CD4-positive, alpha-beta T cell treated with Interleukin-10 for 1 hour (primary cell): ENCODE data around the gene CPLX1.

Source experiments
- DNase-seq: peaks from one replicate; pipeline ENCODE4 v3.0.0-alpha.2; 2020

Gene CPLX1

GRCh38 chr4:854356-854755, 28.4 kb upstream of the CPLX1 start:
- no peak for DNase-seq

GRCh38 chr4:853416-853781, 27.5 kb upstream of the CPLX1 start:
- no peak for DNase-seq

- DNase-seq: no peak
Observed at GRCh38 chr4:851701-852430, 25.9 kb upstream of the CPLX1 start.

DNA sequence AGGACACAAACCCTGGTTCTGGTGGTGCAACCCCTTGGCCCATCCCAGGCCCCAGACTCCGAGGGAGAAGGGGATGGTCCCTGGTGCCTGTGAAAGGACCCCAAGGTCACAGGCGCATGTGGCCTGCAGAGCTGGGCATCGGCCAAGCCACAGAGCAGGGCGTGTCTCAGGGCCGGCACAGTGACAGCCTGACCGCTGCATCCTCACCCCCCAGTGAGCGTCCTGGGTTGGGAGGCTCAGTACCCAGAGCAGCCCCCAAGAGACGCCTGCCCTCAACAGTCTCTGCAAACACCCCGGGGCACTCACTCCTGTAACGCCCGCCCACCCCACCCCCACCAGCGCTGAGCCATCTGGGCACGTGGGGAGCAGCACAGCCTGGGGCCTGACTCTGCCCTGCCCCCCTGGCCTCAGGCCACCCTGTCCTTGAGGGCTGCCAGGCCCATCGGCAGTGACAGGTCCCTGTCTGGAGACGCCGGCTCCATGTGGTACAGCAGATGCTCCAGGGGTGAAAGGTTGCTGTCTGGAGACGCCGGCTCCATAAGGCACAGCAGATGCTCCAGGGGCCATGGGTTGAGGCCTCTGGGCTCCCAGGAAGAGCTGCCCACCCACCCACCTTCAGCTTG, 24.5 kb upstream of the CPLX1 start:
- DNase-seq: no peak

DNA sequence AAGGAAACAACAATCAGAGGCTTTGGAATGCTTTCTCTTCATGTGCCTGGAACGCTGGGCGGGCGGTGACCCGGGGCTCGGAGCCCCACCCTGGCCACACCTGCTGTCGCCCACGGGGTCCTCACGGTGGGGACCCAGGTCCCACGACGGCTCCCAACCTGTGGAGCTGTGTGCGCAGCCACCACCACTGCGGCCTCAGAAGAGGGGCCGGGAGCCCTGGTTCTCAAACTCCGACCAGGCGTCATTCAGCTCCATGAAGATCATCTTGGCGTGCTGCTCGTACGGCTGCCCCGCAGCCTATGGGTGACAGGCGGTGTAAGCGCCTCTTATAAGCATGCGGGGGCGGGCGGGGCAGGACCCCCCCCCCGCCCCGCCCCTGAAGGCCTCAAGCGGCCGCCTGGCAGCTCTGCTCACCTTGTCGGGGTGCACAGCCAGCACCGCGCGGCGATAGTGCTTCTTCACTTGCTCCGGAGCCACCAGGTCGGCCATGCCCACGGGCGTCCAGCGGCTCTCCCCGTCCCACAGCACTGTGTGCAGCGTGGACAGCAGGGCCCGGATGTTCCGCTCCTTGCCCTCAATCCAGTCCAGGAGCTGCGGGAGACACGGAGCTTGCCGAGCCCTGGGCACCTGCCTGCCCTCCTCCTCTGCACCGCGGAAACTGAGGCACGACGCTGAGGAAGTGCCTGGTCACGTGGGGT, 23.7 kb upstream of the CPLX1 start:
- no peak for DNase-seq

DNA sequence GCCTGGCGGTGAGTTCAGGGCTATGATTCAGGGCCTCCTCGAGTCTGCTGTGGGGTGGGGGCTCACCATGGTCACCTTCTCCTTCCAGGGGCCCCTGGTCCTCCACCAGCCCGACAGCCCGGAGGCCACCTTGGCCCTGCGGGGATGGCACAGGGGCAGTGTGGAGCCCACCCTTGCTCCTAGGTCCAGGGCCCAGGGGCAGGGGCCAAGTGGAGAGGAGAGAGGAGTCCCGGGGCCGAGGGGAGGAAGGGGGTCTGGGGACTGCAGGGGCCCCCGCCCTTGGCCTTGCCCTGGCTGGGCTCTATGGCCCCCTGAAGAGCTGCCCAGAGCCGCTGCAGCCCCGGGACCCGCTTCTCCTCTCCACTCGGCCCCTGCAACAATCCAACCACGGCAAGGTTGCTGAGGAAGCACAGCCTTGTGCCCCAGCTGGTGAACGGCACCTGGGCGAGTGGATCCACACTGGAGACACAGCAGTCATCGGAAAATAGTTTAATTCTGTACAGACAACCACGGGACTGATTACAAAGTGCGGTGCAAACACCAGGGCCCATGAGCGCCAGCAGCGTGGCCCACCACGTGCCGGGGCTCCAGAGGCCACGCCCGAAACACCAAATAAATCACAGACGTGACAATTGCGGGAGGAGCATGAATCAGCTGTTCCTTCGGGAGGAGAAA, 23.0 kb upstream of the CPLX1 start:
- DNase-seq: no peak

- DNase-seq: no peak
Observed at GRCh38 chr4:848307-848691, 22.4 kb upstream of the CPLX1 start.

DNA sequence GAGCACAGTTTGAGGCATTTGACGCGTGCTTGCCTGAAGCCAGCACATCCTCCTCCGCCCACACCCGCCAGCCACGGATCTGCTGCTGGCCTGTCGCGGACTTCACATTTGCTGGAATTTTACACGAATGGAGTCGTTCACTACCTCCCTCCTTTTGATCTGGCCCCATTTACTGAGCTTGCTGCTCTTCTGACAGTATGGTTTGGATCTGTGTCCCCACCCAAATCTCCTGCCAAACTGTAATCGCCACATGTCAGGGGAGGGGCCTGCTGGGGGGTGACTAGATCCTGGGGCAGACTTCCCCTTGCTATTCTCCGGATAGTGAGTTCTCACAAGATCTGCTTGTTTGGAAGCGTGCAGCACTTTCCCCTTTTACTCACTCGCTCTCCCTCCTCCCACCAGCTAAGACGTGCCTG, 19.9 kb upstream of the CPLX1 start:
- no peak for DNase-seq

GRCh38 chr4:845233-845835, 19.4 kb upstream of the CPLX1 start:
- DNase-seq: no peak

- DNase-seq: no peak
Observed at GRCh38 chr4:844752-845232, 18.9 kb upstream of the CPLX1 start.

- DNase-seq: no peak
Observed at GRCh38 chr4:839675-840443, 13.9 kb upstream of the CPLX1 start.

DNA sequence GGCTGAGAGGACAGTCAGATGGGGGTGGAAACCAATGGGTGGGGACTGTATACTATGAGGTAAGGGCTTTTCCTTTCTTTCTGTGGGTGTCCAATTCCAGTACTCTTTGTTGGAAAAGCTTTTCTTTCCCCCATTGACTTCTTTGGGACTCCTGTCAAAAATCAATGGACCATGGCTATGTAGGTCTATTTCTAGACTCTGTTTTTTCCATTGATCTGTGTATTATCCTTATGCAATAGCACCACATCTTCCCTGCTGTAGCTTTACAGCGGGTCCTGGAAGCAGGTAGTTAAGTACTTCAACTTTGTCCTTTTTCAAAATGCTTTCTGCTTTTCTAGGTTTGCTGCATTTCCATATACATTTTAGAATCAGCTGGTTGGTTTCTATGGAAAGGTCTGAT, 11.8 kb upstream of the CPLX1 start:
- DNase-seq: no peak

- no peak for DNase-seq
Observed at GRCh38 chr4:836750-837301, 10.9 kb upstream of the CPLX1 start.

DNA sequence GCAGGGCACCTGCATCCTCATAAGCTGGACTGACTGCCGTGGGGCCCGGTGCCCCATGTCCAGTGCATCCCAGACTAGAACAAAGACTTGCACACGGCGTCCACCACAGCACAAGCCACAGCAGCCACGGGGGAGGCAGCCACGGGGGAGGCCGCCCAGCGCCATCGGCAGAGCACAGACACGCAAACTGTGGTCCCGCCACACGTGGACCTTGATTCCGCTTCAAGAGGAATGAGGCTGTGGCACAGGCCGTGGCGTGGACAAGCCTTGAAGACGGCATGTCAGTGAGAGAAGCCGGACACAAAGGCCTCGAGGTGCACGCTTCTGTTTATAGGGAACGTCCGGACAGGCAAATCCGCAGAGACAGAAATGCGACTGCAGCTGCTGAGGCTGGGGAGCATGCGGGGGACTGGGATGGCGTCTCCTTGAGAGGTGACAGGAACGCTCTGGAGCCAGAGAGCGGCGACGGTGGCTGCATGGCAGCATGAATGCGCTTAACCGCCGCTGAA, 10.1 kb upstream of the CPLX1 start:
- no peak for DNase-seq

DNA sequence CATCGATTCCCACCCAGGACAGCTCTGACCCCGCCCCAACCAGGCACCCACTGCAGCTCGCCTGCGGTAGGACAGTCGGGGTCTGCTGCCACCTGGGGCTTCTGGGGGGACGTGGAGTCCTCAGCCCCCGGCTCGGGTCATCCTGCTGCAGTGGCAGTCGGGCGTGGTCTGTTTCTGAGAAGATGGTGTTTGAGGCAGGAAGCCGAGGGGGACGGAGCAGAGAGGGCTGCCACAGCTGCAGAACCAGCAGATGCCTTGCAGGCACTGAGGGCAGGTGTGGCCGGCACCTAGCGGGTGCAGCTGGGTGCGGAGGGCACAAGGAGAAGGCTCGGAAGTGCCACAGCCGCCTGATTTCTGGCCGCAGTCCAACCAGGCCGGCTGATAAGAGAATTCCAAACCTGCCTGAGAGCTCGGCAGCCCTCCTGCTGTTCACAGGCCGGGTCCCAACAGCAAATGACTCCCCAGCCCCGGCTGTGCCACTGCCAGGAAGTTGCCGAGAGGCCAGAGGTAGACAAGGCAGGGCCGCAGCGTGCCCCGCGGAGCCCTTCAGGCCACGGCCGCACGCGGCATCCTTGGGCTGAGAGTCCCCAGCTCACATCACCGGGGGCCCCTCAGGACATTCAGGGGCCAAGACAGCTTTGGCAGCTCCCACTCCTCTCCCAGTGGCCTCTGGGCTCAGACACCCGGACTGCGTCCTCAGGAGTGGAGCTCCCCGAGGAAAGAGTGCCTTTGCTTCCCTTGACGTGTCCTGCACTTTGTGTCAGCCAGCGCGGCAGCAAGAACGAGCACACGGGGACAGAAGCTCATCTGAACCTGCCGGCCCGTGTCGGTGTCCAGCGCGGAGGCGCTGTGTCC, 9.4 kb upstream of the CPLX1 start:
- no peak for DNase-seq

DNA sequence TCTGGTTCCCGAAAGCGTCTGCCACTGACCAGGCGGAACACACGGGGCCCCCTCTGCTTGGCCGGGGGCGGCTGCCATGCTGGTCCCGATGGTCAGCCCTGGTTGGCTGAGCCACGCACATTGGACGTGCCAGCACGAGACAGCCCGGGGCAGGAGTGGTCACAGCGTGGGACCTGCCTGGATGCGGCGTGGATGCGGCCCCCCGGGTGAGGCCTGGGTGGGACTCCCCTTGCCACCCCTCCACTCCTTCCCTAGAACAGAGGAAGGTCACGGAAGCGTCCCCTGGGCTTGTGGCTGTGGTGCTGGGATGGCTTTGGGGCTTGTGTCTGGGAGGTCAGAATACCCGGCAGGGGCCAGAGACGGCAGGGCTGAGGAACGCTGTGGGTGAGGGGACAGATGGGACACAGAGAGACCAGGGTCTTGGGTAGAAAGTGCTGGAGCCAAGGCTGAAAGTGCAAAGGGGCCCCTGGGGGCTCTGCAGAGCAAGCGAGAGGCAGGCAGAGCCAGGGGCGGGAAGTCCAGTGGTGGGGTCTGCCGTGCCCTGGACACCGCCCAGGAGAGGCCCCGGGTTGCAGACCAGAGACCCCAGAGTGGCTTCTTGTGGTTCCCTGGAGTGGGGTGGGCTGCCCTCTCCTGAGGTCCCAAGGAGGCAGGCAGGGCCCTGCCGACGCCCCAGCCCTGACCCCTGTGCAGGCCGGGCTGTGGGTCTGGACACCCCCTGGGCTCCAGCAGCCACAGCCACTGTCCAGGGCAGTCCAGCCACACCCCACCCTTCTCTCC, 8.6 kb upstream of the CPLX1 start:
- no peak for DNase-seq

DNA sequence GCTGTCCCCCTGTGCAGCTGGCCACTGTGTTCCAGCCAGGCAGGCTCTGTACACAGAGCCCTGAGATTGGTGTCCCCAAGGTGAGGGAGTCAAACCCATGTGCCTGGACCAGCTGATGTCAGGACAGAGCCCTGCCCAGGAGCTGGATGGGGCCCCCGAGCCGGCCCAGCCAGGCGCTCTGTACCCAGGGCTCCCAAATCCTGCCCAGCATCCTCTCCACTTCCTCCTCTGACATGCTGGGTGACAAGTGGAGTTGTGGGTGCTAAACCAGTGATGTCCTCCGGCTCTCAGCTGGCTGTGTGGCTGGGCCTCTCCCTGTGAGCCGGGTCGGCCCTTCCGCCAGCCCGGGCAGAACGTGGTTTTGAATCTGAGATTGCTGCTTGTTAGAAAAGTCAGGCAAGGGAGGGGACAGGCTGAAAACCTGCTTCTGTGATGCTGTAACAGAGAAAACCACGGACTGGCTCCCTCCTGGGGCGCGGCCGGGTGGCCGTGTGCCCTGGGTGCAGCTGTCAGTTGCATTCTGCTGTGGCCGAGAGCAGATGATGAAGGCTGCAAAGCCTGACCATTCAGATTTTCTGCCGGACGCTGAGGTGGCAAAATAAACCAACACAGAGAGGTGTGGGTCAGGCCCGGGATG, 7.9 kb upstream of the CPLX1 start:
- DNase-seq: no peak

DNA sequence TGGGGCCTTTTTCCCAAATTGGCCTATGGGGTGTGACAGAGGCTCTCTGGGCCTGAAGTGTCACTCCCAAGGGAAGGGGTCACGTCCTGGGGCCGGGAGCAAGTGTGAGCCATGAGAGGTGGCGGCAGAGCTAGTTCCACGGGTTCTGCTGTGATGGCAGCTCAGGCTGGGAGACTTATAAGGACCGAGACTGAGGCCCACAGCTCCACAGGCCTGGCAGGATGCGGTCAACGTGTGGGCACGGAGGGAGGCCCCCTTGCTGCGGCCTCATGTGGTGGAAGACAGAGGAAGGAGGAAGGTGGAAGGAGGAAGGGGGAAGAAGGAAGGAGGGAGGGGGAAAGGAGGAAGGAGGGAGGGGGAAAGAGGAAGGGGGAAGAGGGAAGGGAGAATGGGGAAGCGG, 7.2 kb upstream of the CPLX1 start:
- DNase-seq: no peak

- no peak for DNase-seq
Observed at GRCh38 chr4:832536-832935, 6.6 kb upstream of the CPLX1 start.

- DNase-seq: no peak
Observed at GRCh38 chr4:832108-832507, 6.2 kb upstream of the CPLX1 start.
